HepG2 (cell line): ENCODE data around the gene CHADL. TPM values are rescaled to one million over a fixed set of nuclear protein-coding genes. Genes with fewer than 3 reads are reported as not detected.

Experiments used
- CC2D1A ChIP-seq: sonication (generic); formaldehyde crosslinking; IDR thresholded peaks from 2 replicates; pipeline ENCODE4 v1.8.1; 2023; ENCODE audit warnings: mild to moderate bottlenecking, missing genetic modification reagents
- CHD2 ChIP-seq: IDR thresholded peaks from 2 replicates; pipeline ENCODE4 v1.6.1; 2011; ENCODE audit warnings: low read depth, low read length, improper control_type of control experiment
- DNMT3B ChIP-seq: conservative IDR thresholded peaks from 2 replicates; pipeline ENCODE4 v1.6.1; 2016; ENCODE audit warnings: missing biosample characterization, control low read depth
- FOSL2 ChIP-seq: sonication (generic); formaldehyde crosslinking; IDR thresholded peaks from 2 replicates; pipeline ENCODE4 v1.4.0; 2020; ENCODE audit warnings: missing genetic modification reagents
- HES4 ChIP-seq: sonication (generic); formaldehyde crosslinking; IDR thresholded peaks from 2 replicates; pipeline ENCODE4 v1.9.0; 2021; ENCODE audit warnings: mild to moderate bottlenecking, missing genetic modification reagents, borderline replicate concordance
- HNRNPH1 ChIP-seq: fragments of 200-400 bp; formaldehyde crosslinking; optimal IDR thresholded peaks from 2 replicates; pipeline ENCODE3; 2017; ENCODE audit warnings: mild to moderate bottlenecking, low read depth, low read length
- HNRNPUL1 ChIP-seq: fragments of 200-400 bp; formaldehyde crosslinking; IDR thresholded peaks from 2 replicates; pipeline ENCODE4 v1.6.1; 2017; ENCODE audit warnings: low read depth, mild to moderate bottlenecking, low read length, moderate library complexity
- JUN ChIP-seq: sonication (generic); formaldehyde crosslinking; IDR thresholded peaks from 2 replicates; pipeline ENCODE4 v1.4.0; 2020; ENCODE audit warnings: mild to moderate bottlenecking, missing genetic modification reagents
- MYNN ChIP-seq: sonication (generic); formaldehyde crosslinking; IDR thresholded peaks from 2 replicates; pipeline ENCODE4 v1.4.0; 2020; ENCODE audit warnings: mild to moderate bottlenecking, low read depth, missing genetic modification reagents
- NFRKB ChIP-seq: fragments of 450-650 bp; IDR thresholded peaks from 2 replicates; pipeline ENCODE4 v1.6.1; 2017
- RARA ChIP-seq: IDR thresholded peaks from 2 replicates; pipeline ENCODE4 v1.6.1; 2016; ENCODE audit warnings: missing genetic modification reagents, missing compliant biosample characterization
- SYNCRIP ChIP-seq: fragments of 200-400 bp; formaldehyde crosslinking; IDR thresholded peaks from 2 replicates; pipeline ENCODE4 v1.6.1; 2018; ENCODE audit warnings: mild to moderate bottlenecking, low read depth, low read length; ENCODE audit not compliant: insufficient read depth
- TERF1 ChIP-seq: sonication (generic); formaldehyde crosslinking; IDR thresholded peaks from 2 replicates; pipeline ENCODE4 v1.8.0; 2022; ENCODE audit warnings: mild to moderate bottlenecking, missing genetic modification reagents, moderate library complexity
- TOE1 ChIP-seq: sonication (generic); formaldehyde crosslinking; IDR thresholded peaks from 2 replicates; pipeline ENCODE4 v1.4.0; 2020; ENCODE audit warnings: mild to moderate bottlenecking, missing genetic modification reagents
- USF2 ChIP-seq, 2 experiments: sonication (generic) in 1 of 2; formaldehyde crosslinking in 1 of 2; IDR thresholded peaks; 2 replicates each; pipeline versions ENCODE4 v1.5.1 to v1.6.1; 2011 to 2020; ENCODE audit warnings: borderline replicate concordance in 1 of 2, low read depth in 1 of 2, low read length in 1 of 2, mild to moderate bottlenecking in 1 of 2, missing genetic modification reagents in 1 of 2, moderate library complexity in 1 of 2
- ZNF281 ChIP-seq: sonication (generic); formaldehyde crosslinking; IDR thresholded peaks from 2 replicates; pipeline ENCODE4 v1.4.0; 2020; ENCODE audit warnings: missing genetic modification reagents, borderline replicate concordance
- ZNF546 ChIP-seq: sonication (generic); formaldehyde crosslinking; conservative IDR thresholded peaks from 2 replicates; pipeline ENCODE4 v1.8.1; 2023; ENCODE audit warnings: mild to moderate bottlenecking, missing genetic modification reagents
- ZNF614 ChIP-seq: IDR thresholded peaks from 2 replicates; pipeline ENCODE4 v1.6.1; 2018; ENCODE audit warnings: missing biosample characterization, missing genetic modification reagents, inconsistent platforms, borderline replicate concordance
- ZNF703 ChIP-seq: sonication (generic); formaldehyde crosslinking; IDR thresholded peaks from 2 replicates; pipeline ENCODE4 v1.5.1; 2020; ENCODE audit warnings: missing genetic modification reagents, mild to moderate bottlenecking, moderate library complexity, borderline replicate concordance
- ZSCAN22 ChIP-seq: sonication (generic); formaldehyde crosslinking; IDR thresholded peaks from 2 replicates; pipeline ENCODE4 v1.4.0; 2020; ENCODE audit warnings: mild to moderate bottlenecking, missing genetic modification reagents
- polyA plus RNA-seq, 8 experiments: library from polyadenylated mRNA; depleted of rRNA in 3 of 8; stranded (reverse) in 7 of 8; unstranded in 1 of 8; fragments of >200 nt; fragmentation: Illumina TruSeq in 4 of 8; extraction: Trizol in 4 of 8; gene quantifications; 2 replicates each; pipeline versions ENCODE4 v1.2.1 to v1.2.3, GENCODE V29; 2011 to 2016; ENCODE audit warnings: low read depth in 4 of 8, missing spikeins in 1 of 8, mixed read lengths in 1 of 8; ENCODE audit not compliant: insufficient read depth in 1 of 8
- total RNA-seq, 5 experiments: library from RNA; depleted of rRNA; stranded (reverse); fragments of >200 nt; fragmentation: Illumina TruSeq; extraction: Trizol; gene quantifications; 2 replicates each; pipeline ENCODE4 v1.2.3, GENCODE V29; 2016; ENCODE audit warnings: low read depth in 1 of 5

CHADL gene
- total and polyA plus RNA-seq, 2 of the 13 experiments (the other 11 are each of a cell fraction or from before 2014, with no cell fraction given) = 2.8 to 8.1 TPM

- TF ChIP-seq HES4 (CRISPR knock-in tag) (no peak), HNRNPH1 (no peak), DNMT3B (CRISPR knock-in tag) (no peak), ZNF546 (CRISPR knock-in tag) (peak; percentile 78; the same call in 1 of the 2 replicates), ZNF614 (CRISPR knock-in tag) (no peak), CC2D1A (no peak), CHD2 (peak; percentile 61; the same call in 1 of the 2 replicates), USF2 (IDR thresholded peaks at IDR 0.05; ENCODE audit: low read depth, low read length) (no peak), USF2 (CRISPR knock-in tag; IDR thresholded peaks at IDR 0.05; ENCODE audit: borderline replicate concordance) (peak; percentile 15; the same call in 1 of the 2 replicates), ZSCAN22 (CRISPR knock-in tag) (no peak), ZNF281 (CRISPR knock-in tag) (no peak), ZNF703 (CRISPR knock-in tag) (peak; percentile 27; the same call in 1 of the 2 replicates), HNRNPUL1 (0 out of 2 replicates have a peak, but pooled peaks have one; percentile 40), TOE1 (CRISPR knock-in tag) (no peak), TERF1 (CRISPR knock-in tag) (no peak), FOSL2 (CRISPR knock-in tag) (peak; percentile 9), JUN (CRISPR knock-in tag) (no peak), RARA (CRISPR knock-in tag) (no peak), SYNCRIP (no peak), NFRKB (no peak), MYNN (no peak)
Observed at GRCh38 chr22:41285820-41286638, 45.3 kb upstream of the CHADL start, which contains the start of gene RANGAP1 (continued).
